ENCODE results near the gene SRRT.

The SRRT gene

GRCh38 chr7:100856871-100857282 lies 18.0 kb upstream of the SRRT start:
- DNase-seq (ENCODE audit: low read depth in 2 of 2), result no peak
- H3K4me3 ChIP-seq (replicated peaks in 1 of 2; ENCODE audit: low read depth in 2 of 2, low read length in 2 of 2), result no peak overlapping the region
- no peak for TF ChIP-seq CTCF (IDR thresholded peaks at IDR 0.05; ENCODE audit: low read depth, low read length)

- H3K4me3 ChIP-seq (replicated peaks in 1 of 2; ENCODE audit: low read depth in 2 of 2, low read length in 2 of 2), result no peak overlapping the region
- DNase-seq (ENCODE audit: low read depth in 2 of 2), result no peak
- TF ChIP-seq CTCF (IDR thresholded peaks at IDR 0.05; ENCODE audit: low read depth, low read length), result no peak
These were observed 15.0 kb upstream of the SRRT start for GRCh38 chr7:100859856-100860255.

GRCh38 chr7:100860702-100861615 lies 13.9 kb upstream of the SRRT start:
- no peak overlapping the region for H3K4me3 ChIP-seq (replicated peaks in 1 of 2; ENCODE audit: low read depth in 2 of 2, low read length in 2 of 2)
- TF ChIP-seq CTCF (IDR thresholded peaks at IDR 0.05; ENCODE audit: low read depth, low read length), result no peak
- DNase-seq (ENCODE audit: low read depth in 2 of 2), result no peak

GRCh38 chr7:100861616-100861985 lies 13.3 kb upstream of the SRRT start:
- H3K4me3 ChIP-seq (replicated peaks in 1 of 2; ENCODE audit: low read depth in 2 of 2, low read length in 2 of 2), result no peak overlapping the region
- DNase-seq (ENCODE audit: low read depth in 2 of 2), result no peak
- TF ChIP-seq CTCF (IDR thresholded peaks at IDR 0.05; ENCODE audit: low read depth, low read length), result no peak

GRCh38 chr7:100863406-100863950 lies 11.4 kb upstream of the SRRT start:
- H3K4me3 ChIP-seq (replicated peaks in 1 of 2; ENCODE audit: low read depth in 2 of 2, low read length in 2 of 2), result no peak overlapping the region
- peak in 1 of 2 donors; percentile 46 for DNase-seq (ENCODE audit: low read depth in 2 of 2)
- no peak for TF ChIP-seq CTCF (IDR thresholded peaks at IDR 0.05; ENCODE audit: low read depth, low read length)

GRCh38 chr7:100864263-100864845 lies 10.5 kb upstream of the SRRT start:
- no peak for DNase-seq (ENCODE audit: low read depth in 2 of 2)
- no peak overlapping the region for H3K4me3 ChIP-seq (replicated peaks in 1 of 2; ENCODE audit: low read depth in 2 of 2, low read length in 2 of 2)
- no peak for TF ChIP-seq CTCF (IDR thresholded peaks at IDR 0.05; ENCODE audit: low read depth, low read length)

Data from cardiac fibroblast (primary cell).